Fibroblast of lung (primary cell): ENCODE measurements around the gene FAM181A. TPM values are rescaled to one million over a fixed set of nuclear protein-coding genes. Genes with fewer than 3 reads are reported as not detected.

Experiments
- DNase-seq, 2 donors: peaks; one replicate each; pipeline versions ENCODE4 v3.0.0 to v3.0.0-alpha.2; 2010; ENCODE audit warnings: low read depth in 2 of 2
- H2AFZ ChIP-seq: 2 replicates; pipeline ENCODE4 v1.5.1; 2012; ENCODE audit warnings: low read length, control low read depth, inconsistent platforms
- H3K27ac ChIP-seq: 2 replicates; pipeline ENCODE4 v1.5.1; 2011; ENCODE audit warnings: low read length, control low read depth; ENCODE audit not compliant: insufficient read depth
- H3K27me3 ChIP-seq: 2 replicates; pipeline ENCODE4 v1.5.1; 2011; ENCODE audit warnings: mild to moderate bottlenecking, low read length; ENCODE audit not compliant: control insufficient read depth, insufficient read depth
- H3K36me3 ChIP-seq: 2 replicates; pipeline ENCODE4 v1.5.1; 2011; ENCODE audit warnings: low read length; ENCODE audit not compliant: control insufficient read depth, insufficient read depth
- H3K4me1 ChIP-seq: 2 replicates; pipeline ENCODE4 v1.5.1; 2011; ENCODE audit warnings: low read length; ENCODE audit not compliant: control insufficient read depth, insufficient read depth; ENCODE audit errors: extremely low read depth
- H3K4me2 ChIP-seq: 2 replicates; pipeline ENCODE4 v1.5.1; 2011; ENCODE audit warnings: low read length, control low read depth; ENCODE audit not compliant: insufficient read depth; ENCODE audit errors: extremely low read depth
- H3K4me3 ChIP-seq, 4 experiments: fragments of 200-600 bp in 1 of 4; sonication (generic) in 1 of 4; replicated peaks in 1 of 4; 2 replicates each; pipeline ENCODE4 v1.5.1; 2011 to 2016; ENCODE audit warnings: low read length in 4 of 4, low read depth in 3 of 4, mild to moderate bottlenecking in 3 of 4, control low read depth in 2 of 4, inconsistent platforms in 1 of 4, mixed read lengths in 1 of 4; ENCODE audit not compliant: insufficient read depth in 1 of 4; ENCODE audit errors: control extremely low read depth in 1 of 4
- H3K79me2 ChIP-seq: 2 replicates; pipeline ENCODE4 v1.5.1; 2012; ENCODE audit warnings: mild to moderate bottlenecking, low read length, inconsistent platforms; ENCODE audit not compliant: control insufficient read depth, insufficient read depth
- H3K9ac ChIP-seq: 2 replicates; pipeline ENCODE4 v1.5.1; 2011; ENCODE audit warnings: mild to moderate bottlenecking, low read length, control low read depth; ENCODE audit not compliant: insufficient read depth
- H3K9me3 ChIP-seq: 2 replicates; pipeline ENCODE4 v1.5.1; 2012; ENCODE audit warnings: low read depth, low read length; ENCODE audit not compliant: control insufficient read depth, insufficient read depth
- H4K20me1 ChIP-seq: 2 replicates; pipeline ENCODE4 v1.5.1; 2011; ENCODE audit warnings: low read length; ENCODE audit not compliant: control insufficient read depth, insufficient read depth; ENCODE audit errors: extremely low read depth
- EZH2 ChIP-seq: IDR thresholded peaks from 2 replicates; pipeline ENCODE4 v1.5.1; 2012; ENCODE audit warnings: low read length, control low read depth, mild to moderate bottlenecking; ENCODE audit errors: missing control alignments
- polyA plus RNA-seq, 2 donors: library from polyadenylated mRNA; depleted of rRNA in 1 of 2; stranded (reverse) in 1 of 2; unstranded in 1 of 2; fragments of >200 nt; gene quantifications; 2 replicates each; pipeline ENCODE4 v1.2.1, GENCODE V29; 2011 to 2012; ENCODE audit warnings: missing spikeins in 1 of 2
- total RNA-seq: library from RNA; depleted of rRNA; stranded (reverse); fragments of >200 nt; gene quantifications from 2 replicates; pipeline ENCODE4 v1.2.1, GENCODE V29; 2014
- TF ChIP-seq, protein P1 (sequence below), 2 donors: IDR thresholded peaks in 1 of 2; conservative IDR thresholded peaks in 1 of 2; 1 replicate in 1 of 2; 2 replicates in 1 of 2; pipeline ENCODE4 v1.5.1; 2011 to 2012; ENCODE audit warnings: low read length in 2 of 2, control low read depth in 1 of 2, inconsistent platforms in 1 of 2, low read depth in 1 of 2, mild to moderate bottlenecking in 1 of 2

FAM181A gene
- total and polyA plus RNA-seq, 2 donors (not counting 1 experiment from before 2014, with no cell fraction given): not detected

- Histone ChIP-seq H3K79me2 (no peaks in the 10 kb centered on the region), H3K27ac (no peak overlapping the region), H4K20me1 (no peaks in the 10 kb centered on the region), H3K9ac (no peak overlapping the region), H3K27me3 (no peaks in the 10 kb centered on the region), H3K36me3 (no peaks in the 10 kb centered on the region), H3K4me1 (no peaks in the 10 kb centered on the region), H3K4me3 (no peak overlapping the region), H3K4me2 (no peak overlapping the region), H3K9me3 (no peaks in the 10 kb centered on the region), H2AFZ (no peak overlapping the region)
- no peak for DNase-seq
- TF ChIP-seq, protein P1, sequence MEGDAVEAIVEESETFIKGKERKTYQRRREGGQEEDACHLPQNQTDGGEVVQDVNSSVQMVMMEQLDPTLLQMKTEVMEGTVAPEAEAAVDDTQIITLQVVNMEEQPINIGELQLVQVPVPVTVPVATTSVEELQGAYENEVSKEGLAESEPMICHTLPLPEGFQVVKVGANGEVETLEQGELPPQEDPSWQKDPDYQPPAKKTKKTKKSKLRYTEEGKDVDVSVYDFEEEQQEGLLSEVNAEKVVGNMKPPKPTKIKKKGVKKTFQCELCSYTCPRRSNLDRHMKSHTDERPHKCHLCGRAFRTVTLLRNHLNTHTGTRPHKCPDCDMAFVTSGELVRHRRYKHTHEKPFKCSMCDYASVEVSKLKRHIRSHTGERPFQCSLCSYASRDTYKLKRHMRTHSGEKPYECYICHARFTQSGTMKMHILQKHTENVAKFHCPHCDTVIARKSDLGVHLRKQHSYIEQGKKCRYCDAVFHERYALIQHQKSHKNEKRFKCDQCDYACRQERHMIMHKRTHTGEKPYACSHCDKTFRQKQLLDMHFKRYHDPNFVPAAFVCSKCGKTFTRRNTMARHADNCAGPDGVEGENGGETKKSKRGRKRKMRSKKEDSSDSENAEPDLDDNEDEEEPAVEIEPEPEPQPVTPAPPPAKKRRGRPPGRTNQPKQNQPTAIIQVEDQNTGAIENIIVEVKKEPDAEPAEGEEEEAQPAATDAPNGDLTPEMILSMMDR (conservative IDR thresholded peaks at IDR 0.05 in 1 of 2, IDR thresholded peaks at IDR 0.05 in 1 of 2; ENCODE audit: low read depth in 1 of 2, low read length in 2 of 2): no peak
- TF ChIP-seq EZH2: no peak
Measured at GRCh38 chr14:93977171-93977570, 50.0 kb downstream of the FAM181A start.

- DNase-seq: peak in 1 of 2 donors; percentile 80
- Histone ChIP-seq H3K79me2 (no peaks in the 10 kb centered on the region), H3K36me3 (no peaks in the 10 kb centered on the region), H3K9ac (no peak overlapping the region), H3K4me2 (no peak overlapping the region), H4K20me1 (no peaks in the 10 kb centered on the region), H3K9me3 (no peaks in the 10 kb centered on the region), H3K4me1 (no peaks in the 10 kb centered on the region), H3K27ac (no peak overlapping the region), H3K27me3 (no peaks in the 10 kb centered on the region), H2AFZ (no peak overlapping the region), H3K4me3 (no peak overlapping the region)
- TF ChIP-seq, protein P1 (conservative IDR thresholded peaks at IDR 0.05 in 1 of 2, IDR thresholded peaks at IDR 0.05 in 1 of 2; ENCODE audit: low read depth in 1 of 2, low read length in 2 of 2): no peak
Measured at GRCh38 chr14:93977790-93978581, 50.8 kb downstream of the FAM181A start.

- Histone ChIP-seq H3K4me1 (no peaks in the 10 kb centered on the region), H4K20me1 (no peaks in the 10 kb centered on the region), H3K27ac (no peak overlapping the region), H2AFZ (no peak overlapping the region), H3K36me3 (no peaks in the 10 kb centered on the region), H3K9ac (no peak overlapping the region), H3K79me2 (no peaks in the 10 kb centered on the region), H3K4me2 (no peak overlapping the region), H3K4me3 (no peak overlapping the region), H3K27me3 (no peaks in the 10 kb centered on the region), H3K9me3 (no peaks in the 10 kb centered on the region)
- TF ChIP-seq EZH2: no peak
- TF ChIP-seq, protein P1 (conservative IDR thresholded peaks at IDR 0.05 in 1 of 2, IDR thresholded peaks at IDR 0.05 in 1 of 2; ENCODE audit: low read depth in 1 of 2, low read length in 2 of 2): no peak
- no peak for DNase-seq
Measured at GRCh38 chr14:93978735-93979134, 51.6 kb downstream of the FAM181A start.

Other genes with a start within 250 kb of the FAM181A start
- gene PRIMA1, start 138.9 kb upstream of the FAM181A start, total RNA-seq: not detected in 2 replicates
- not detected in 2 replicates for gene PRIMA1, start 138.9 kb upstream of the FAM181A start, polyA plus RNA-seq
- 0.51 and 0.99 TPM in 2 replicates for gene ASB2, start 49.2 kb downstream of the FAM181A start, total RNA-seq
- gene ASB2, start 49.2 kb downstream of the FAM181A start, polyA plus RNA-seq: 0.91 and 1.5 TPM in 2 replicates
- gene CCDC197, start 70.0 kb downstream of the FAM181A start, total RNA-seq: not detected in 2 replicates
- not detected in 2 replicates for gene CCDC197, start 70.0 kb downstream of the FAM181A start, polyA plus RNA-seq
- 1.5 and 2.3 TPM in 2 replicates for gene OTUB2, start 99.0 kb downstream of the FAM181A start, total RNA-seq
- 1.3 and 1.4 TPM in 2 replicates for gene OTUB2, start 99.0 kb downstream of the FAM181A start, polyA plus RNA-seq
- gene DDX24, start 153.9 kb downstream of the FAM181A start, total RNA-seq: 103 and 143 TPM in 2 replicates
- 192 and 244 TPM in 2 replicates for gene DDX24, start 153.9 kb downstream of the FAM181A start, polyA plus RNA-seq
- 8.5 and 14.4 TPM in 2 replicates for gene IFI27L1, start 154.0 kb downstream of the FAM181A start, total RNA-seq
- 20.3 and 26.0 TPM in 2 replicates for gene IFI27L1, start 154.0 kb downstream of the FAM181A start, polyA plus RNA-seq
- 7.9 and 11.6 TPM in 2 replicates for gene IFI27, start 183.4 kb downstream of the FAM181A start, total RNA-seq
- 8.3 and 32.2 TPM in 2 replicates for gene IFI27, start 183.4 kb downstream of the FAM181A start, polyA plus RNA-seq
- 114 and 225 TPM in 2 replicates for gene IFI27L2, start 202.3 kb downstream of the FAM181A start, total RNA-seq
- 91.4 and 104 TPM in 2 replicates for gene IFI27L2, start 202.3 kb downstream of the FAM181A start, polyA plus RNA-seq
- 0.51 and 0.99 TPM in 2 replicates for gene PPP4R4, start 247.0 kb downstream of the FAM181A start, total RNA-seq
- gene PPP4R4, start 247.0 kb downstream of the FAM181A start, polyA plus RNA-seq: 0.35 and 0.61 TPM in 2 replicates